Measurements from ENCODE around the gene LRP2.
"Not testable (repeated sequence)": the region's sequence is repeated elsewhere in the genome, so short reads cannot be mapped to it uniquely, and the experiment has no call there.

The LRP2 gene

GRCh38 chr2:169348321-169349024 lies 13.9 kb downstream of the LRP2 start:
- DNase-seq = peak in 24 of 56 donors; percentile 7 to 61 (median 29)

- DNase-seq = no peak
Measured at GRCh38 chr2:169345486-169346437, 16.6 kb downstream of the LRP2 start.

DNA sequence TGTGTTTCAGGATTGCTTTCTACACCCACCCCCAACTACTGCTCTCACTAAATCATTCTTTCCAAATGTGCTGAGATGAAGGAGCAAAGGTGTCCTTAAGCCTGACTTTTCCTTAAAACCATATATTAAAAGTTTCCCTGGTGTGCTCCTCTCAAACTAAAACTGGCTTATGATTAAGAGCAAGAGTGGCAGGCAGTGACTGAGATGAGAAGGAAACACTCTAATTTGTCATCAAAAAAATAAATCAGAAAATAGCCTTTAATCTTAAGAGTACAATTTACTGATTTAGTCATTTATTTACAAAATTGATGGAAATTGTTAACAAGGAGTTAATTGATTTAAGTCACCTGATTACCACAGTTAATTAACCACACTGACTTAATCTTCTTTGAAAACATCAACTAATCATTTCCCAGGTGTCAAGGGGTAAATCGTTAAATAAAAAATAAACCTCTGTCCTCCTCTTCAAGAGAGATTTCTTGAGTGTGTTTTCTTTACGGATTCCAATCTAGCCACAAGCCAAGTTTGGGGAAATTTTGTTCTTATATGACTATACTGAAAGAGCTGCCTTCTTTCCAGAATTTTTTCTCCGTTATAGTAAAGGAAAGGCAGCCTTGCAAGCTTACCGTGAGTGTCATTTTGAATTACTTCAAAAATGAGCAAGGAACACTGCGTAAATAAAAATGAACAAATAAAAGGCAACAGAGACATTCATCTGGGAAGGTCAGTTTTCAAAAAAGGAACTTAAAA lies 17.4 kb downstream of the LRP2 start:
- no peak for DNase-seq

GRCh38 chr2:169343202-169343601 lies 19.1 kb downstream of the LRP2 start:
- no peak for DNase-seq

DNA sequence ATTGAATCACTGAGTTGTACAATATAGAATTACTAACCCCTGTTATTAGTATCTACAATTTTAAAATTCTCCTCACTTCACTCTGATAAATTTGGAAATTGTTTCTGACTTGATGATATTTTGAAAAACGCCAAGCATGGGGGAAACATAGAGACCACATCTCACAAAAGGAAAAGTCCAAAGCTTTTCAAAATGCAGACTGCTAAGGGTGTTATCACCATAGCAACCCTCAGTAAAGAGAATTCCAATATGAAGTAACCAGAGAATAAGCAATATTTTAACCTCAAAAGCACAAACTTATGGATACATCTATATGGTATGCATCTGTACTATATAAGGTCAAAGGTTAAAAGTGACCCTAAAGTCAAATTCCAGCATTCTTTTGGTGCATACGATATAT lies 22.7 kb downstream of the LRP2 start:
- DNase-seq = no peak

GRCh38 chr2:169336695-169337094 lies 25.6 kb downstream of the LRP2 start:
- no peak for DNase-seq

- no peak for DNase-seq
Measured at GRCh38 chr2:169330555-169331198, 31.7 kb downstream of the LRP2 start.

GRCh38 chr2:169329688-169330554 lies 32.4 kb downstream of the LRP2 start:
- no peak for DNase-seq

- DNase-seq = no peak
Measured at GRCh38 chr2:169328785-169329184, 33.5 kb downstream of the LRP2 start.

GRCh38 chr2:169327837-169328236 lies 34.5 kb downstream of the LRP2 start:
- DNase-seq = not testable (repeated sequence)

DNA sequence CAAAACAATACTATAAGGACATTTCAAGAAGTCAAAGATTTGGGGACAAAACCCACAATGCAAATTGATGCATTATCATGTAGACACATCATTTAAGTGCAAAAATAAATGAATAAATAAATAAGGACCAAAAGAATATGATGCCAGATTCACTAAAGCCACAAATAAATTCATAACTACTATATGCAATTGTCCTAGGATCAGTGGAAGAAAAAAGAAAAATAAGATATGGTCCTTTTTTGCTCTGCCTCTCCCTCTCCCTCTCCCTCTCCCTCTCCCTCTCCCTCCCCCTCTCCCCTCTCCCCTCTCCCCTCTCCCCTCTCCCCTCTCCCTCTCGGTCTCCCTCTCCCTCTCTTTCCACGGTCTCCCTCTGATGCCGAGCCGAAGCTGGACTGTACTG lies 36.4 kb downstream of the LRP2 start:
- not testable (repeated sequence) for DNase-seq

GRCh38 chr2:169324581-169325260 lies 37.6 kb downstream of the LRP2 start:
- no peak for DNase-seq

DNA sequence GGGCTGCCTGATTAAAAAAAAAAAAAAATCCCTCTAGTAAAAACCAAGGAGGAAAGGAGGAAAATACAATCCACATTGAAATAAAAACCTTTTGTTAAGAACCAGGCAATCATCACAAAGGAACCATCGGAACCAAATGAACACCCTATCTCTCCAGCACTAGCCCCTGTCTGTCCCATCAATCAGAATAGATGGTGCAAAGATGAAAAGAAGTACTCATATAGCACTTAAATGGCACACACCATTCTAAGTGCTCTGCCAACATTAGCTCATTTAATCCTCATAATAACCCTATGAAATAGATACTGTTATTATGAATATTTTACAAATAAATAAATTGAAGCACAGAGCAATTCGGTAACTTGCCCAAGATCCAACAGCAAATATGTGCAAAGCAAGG lies 38.5 kb downstream of the LRP2 start:
- no peak for DNase-seq

- DNase-seq = no peak
Measured at GRCh38 chr2:169320561-169320960, 41.8 kb downstream of the LRP2 start.

DNA sequence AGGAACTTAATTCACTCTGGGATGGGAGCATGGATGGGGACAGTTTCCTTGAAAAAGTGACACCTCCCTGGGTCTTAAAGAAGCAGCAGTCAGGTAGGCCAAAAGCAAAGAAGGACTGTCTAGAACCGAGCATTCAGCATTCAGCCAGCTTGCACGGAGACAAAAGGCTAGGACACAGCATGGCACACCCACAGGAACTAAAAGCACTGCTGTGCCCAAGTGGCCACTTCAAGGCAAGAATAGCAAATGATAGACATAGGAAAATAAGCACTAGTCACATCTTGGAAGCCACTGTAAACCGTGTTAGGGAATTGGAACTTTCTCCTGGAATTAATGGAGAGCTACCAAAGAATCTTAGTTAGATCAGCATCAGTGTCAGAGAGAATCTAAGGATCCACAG lies 47.0 kb downstream of the LRP2 start:
- DNase-seq = no peak

- DNase-seq = not testable (repeated sequence)
Measured at GRCh38 chr2:169308349-169308748, 54.0 kb downstream of the LRP2 start.

DNA sequence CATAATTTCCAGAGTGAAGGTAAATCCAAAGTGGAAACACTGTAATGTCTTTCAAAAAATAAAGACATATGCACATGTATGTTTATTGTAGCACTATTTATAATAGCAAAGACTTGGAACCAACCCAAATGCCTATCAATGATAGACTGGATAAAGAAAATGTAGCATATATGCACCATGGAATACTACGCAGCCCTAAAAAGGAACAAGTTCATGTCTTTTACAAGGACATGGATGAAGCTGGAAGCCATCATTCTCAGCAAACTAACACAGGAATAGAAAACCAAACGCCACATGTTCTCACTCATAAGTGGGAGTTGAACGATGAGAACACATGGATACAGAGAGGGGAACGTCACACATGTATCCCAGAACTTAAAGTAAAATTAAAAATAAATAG lies 57.6 kb downstream of the LRP2 start:
- not testable (repeated sequence) for DNase-seq

GRCh38 chr2:169303579-169304305 lies 58.6 kb downstream of the LRP2 start:
- no peak for DNase-seq

DNA sequence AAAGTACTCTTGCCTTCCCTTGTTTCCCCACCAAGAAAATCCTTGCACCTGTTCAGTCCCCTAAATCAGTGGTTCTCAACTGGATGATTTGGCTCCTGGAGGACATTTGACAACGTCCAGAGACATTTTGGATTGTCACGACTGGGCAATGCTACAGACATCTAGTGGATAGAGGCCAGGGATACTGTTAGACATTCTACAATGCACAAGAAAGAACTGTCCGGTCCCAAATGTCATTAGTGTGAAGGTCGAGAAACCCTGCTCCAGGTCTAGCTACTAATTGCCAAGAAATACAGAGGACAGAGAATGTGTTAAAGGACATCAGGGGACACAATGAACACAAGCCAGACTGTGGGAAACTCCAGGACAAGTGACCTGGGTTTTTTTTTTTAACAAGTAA lies 60.0 kb downstream of the LRP2 start:
- DNase-seq = peak in 1 of 56 donors; percentile 4
